Measurements from ENCODE around the gene HIGD1B. TPM values are rescaled to one million over a fixed set of nuclear protein-coding genes. Genes with fewer than 3 reads are reported as not detected.

Gene HIGD1B
- total and polyA plus RNA-seq, 2 of the 13 experiments (the other 11 are each of a cell fraction or from before 2014, with no cell fraction given), result not detected

- no peak for TF ChIP-seq XBP1 (CRISPR knock-in tag; IDR thresholded peaks at IDR 0.05)
- TF ChIP-seq SNAI1 (CRISPR knock-in tag; IDR thresholded peaks at IDR 0.05; ENCODE audit: borderline replicate concordance), result no peak
- TF ChIP-seq, protein P1, sequence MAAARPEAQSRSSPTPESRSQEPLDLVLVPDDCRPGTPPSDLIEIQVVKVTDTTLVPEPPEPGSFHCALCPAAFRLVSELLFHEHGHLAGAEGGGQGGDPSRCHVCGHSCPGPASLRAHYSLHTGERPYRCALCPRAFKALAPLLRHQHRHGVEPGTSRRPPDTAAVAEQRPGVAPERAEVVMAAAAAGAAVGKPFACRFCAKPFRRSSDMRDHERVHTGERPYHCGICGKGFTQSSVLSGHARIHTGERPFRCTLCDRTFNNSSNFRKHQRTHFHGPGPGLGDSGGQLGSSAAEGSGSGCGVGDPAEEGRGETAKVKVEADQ (CRISPR knock-in tag; IDR thresholded peaks at IDR 0.05; ENCODE audit: borderline replicate concordance), result peak; percentile 98
- TF ChIP-seq ZNF607 (CRISPR knock-in tag; IDR thresholded peaks at IDR 0.05; ENCODE audit: borderline replicate concordance), result peak; percentile 91; the same call in 1 of the 2 replicates
- no peak for TF ChIP-seq PAF1 (CRISPR knock-in tag; IDR thresholded peaks at IDR 0.05)
- TF ChIP-seq TFDP1 (CRISPR knock-in tag; IDR thresholded peaks at IDR 0.05; ENCODE audit: borderline replicate concordance), result peak; percentile 73; the same call in 1 of the 2 replicates
- TF ChIP-seq KLF9 (CRISPR knock-in tag; IDR thresholded peaks at IDR 0.05; ENCODE audit: low read depth), result peak; percentile 93
- TF ChIP-seq, protein P2, sequence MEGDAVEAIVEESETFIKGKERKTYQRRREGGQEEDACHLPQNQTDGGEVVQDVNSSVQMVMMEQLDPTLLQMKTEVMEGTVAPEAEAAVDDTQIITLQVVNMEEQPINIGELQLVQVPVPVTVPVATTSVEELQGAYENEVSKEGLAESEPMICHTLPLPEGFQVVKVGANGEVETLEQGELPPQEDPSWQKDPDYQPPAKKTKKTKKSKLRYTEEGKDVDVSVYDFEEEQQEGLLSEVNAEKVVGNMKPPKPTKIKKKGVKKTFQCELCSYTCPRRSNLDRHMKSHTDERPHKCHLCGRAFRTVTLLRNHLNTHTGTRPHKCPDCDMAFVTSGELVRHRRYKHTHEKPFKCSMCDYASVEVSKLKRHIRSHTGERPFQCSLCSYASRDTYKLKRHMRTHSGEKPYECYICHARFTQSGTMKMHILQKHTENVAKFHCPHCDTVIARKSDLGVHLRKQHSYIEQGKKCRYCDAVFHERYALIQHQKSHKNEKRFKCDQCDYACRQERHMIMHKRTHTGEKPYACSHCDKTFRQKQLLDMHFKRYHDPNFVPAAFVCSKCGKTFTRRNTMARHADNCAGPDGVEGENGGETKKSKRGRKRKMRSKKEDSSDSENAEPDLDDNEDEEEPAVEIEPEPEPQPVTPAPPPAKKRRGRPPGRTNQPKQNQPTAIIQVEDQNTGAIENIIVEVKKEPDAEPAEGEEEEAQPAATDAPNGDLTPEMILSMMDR (CRISPR knock-in tag; IDR thresholded peaks at IDR 0.05), result no peak
- TF ChIP-seq TBX3 (IDR thresholded peaks at IDR 0.05; ENCODE audit: borderline replicate concordance), result peak; percentile 77
- no peak for TF ChIP-seq THYN1 (CRISPR knock-in tag; IDR thresholded peaks at IDR 0.05; ENCODE audit: borderline replicate concordance, low read depth)
- peak; percentile 90; the same call in 1 of the 2 replicates for TF ChIP-seq HOXA9 (CRISPR knock-in tag; IDR thresholded peaks at IDR 0.05; ENCODE audit: borderline replicate concordance)
- TF ChIP-seq, protein P3, sequence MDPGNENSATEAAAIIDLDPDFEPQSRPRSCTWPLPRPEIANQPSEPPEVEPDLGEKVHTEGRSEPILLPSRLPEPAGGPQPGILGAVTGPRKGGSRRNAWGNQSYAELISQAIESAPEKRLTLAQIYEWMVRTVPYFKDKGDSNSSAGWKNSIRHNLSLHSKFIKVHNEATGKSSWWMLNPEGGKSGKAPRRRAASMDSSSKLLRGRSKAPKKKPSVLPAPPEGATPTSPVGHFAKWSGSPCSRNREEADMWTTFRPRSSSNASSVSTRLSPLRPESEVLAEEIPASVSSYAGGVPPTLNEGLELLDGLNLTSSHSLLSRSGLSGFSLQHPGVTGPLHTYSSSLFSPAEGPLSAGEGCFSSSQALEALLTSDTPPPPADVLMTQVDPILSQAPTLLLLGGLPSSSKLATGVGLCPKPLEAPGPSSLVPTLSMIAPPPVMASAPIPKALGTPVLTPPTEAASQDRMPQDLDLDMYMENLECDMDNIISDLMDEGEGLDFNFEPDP (CRISPR knock-in tag; conservative IDR thresholded peaks at IDR 0.05), result peak; percentile 88; the same call in 1 of the 2 replicates
- no peak for TF ChIP-seq ZNF672 (CRISPR knock-in tag; IDR thresholded peaks at IDR 0.05)
- no peak for TF ChIP-seq NPAS2 (CRISPR knock-in tag; IDR thresholded peaks at IDR 0.05; ENCODE audit: borderline replicate concordance)
- peak; percentile 84 for TF ChIP-seq YY1 (IDR thresholded peaks at IDR 0.05; ENCODE audit: insufficient read depth, insufficient replicate concordance, low read depth, low read length)
- TF ChIP-seq ZNF704 (CRISPR knock-in tag; IDR thresholded peaks at IDR 0.05; ENCODE audit: borderline replicate concordance), result peak; percentile 80; the same call in 1 of the 2 replicates
- no peak for TF ChIP-seq CHD4 (IDR thresholded peaks at IDR 0.05; ENCODE audit: borderline replicate concordance, low read length)
- TF ChIP-seq ZFP62 (CRISPR knock-in tag; IDR thresholded peaks at IDR 0.05), result no peak
- TF ChIP-seq MED13 (CRISPR knock-in tag; IDR thresholded peaks at IDR 0.05), result peak; percentile 22; the same call in 1 of the 2 replicates
- TF ChIP-seq MZF1 (CRISPR knock-in tag; IDR thresholded peaks at IDR 0.05; ENCODE audit: borderline replicate concordance), result peak; percentile 18; the same call in 1 of the 2 replicates
- TF ChIP-seq, protein P4, sequence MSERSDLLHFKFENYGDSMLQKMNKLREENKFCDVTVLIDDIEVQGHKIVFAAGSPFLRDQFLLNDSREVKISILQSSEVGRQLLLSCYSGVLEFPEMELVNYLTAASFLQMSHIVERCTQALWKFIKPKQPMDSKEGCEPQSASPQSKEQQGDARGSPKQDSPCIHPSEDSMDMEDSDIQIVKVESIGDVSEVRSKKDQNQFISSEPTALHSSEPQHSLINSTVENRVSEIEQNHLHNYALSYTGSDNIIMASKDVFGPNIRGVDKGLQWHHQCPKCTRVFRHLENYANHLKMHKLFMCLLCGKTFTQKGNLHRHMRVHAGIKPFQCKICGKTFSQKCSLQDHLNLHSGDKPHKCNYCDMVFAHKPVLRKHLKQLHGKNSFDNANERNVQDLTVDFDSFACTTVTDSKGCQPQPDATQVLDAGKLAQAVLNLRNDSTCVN (CRISPR knock-in tag; IDR thresholded peaks at IDR 0.05; ENCODE audit: borderline replicate concordance), result peak; percentile 92
Measured at GRCh38 chr17:44899074-44899782, 51.5 kb downstream of the HIGD1B start, which contains the start of gene EFTUD2 (continued).

Measured in HepG2 (cell line).